Measurements from ENCODE around the gene AGBL3.

GRCh38 chr7:135175931-135176330 is 189.6 kb downstream of the AGBL3 start:
- TF ChIP-seq CTCF (IDR thresholded peaks at IDR 0.05 in 4 of 5, conservative IDR thresholded peaks at IDR 0.05 in 1 of 5) (no peak), POLR2A (IDR thresholded peaks at IDR 0.05) (no peak)
